GM18861 (cell line): ENCODE data around the gene FBXL20.

ENCODE experiments used
- ATAC-seq: cut with Tn5 transposase; IDR thresholded peaks from one replicate; pipeline ENCODE4 v1.9.1; 2021; ENCODE audit not compliant: unreplicated experiment

FBXL20 gene

GRCh38 chr17:39208893-39209292 lies 192.5 kb downstream of the FBXL20 start:
- ATAC-seq = peak; percentile 54

GRCh38 chr17:39208136-39208535 lies 193.3 kb downstream of the FBXL20 start:
- ATAC-seq = no peak

GRCh38 chr17:39205112-39205526 lies 196.3 kb downstream of the FBXL20 start:
- no peak for ATAC-seq

GRCh38 chr17:39204245-39204644 lies 197.2 kb downstream of the FBXL20 start:
- ATAC-seq = no peak
